ENCODE measurements around the gene DTWD2. TPM values are rescaled to one million over a fixed set of nuclear protein-coding genes. Genes with fewer than 3 reads are reported as not detected.
"Not testable (repeated sequence)": the region's sequence is repeated elsewhere in the genome, so short reads cannot be mapped to it uniquely, and the experiment has no call there.

DTWD2 gene
- total RNA-seq, 3 donors from 2014 or later: 3.5 to 4.3 (median 3.7) TPM

- H3K36me3 Mint-ChIP-seq (ENCODE audit: insufficient read depth); H3K4me1 Mint-ChIP-seq (ENCODE audit: low read depth); H3K9me3 Mint-ChIP-seq; H3K27me3 Mint-ChIP-seq (ENCODE audit: low read depth); DNase-seq; ATAC-seq; H3K4me3 Mint-ChIP-seq: not testable (repeated sequence)
Measured at GRCh38 chr5:118950354-118950753, 38.0 kb downstream of the DTWD2 start.

- Mint-ChIP-seq H3K36me3 (ENCODE audit: insufficient read depth) (peaks cover 7% of the 10 kb centered on the region), H3K27me3 (ENCODE audit: low read depth) (no peaks in the 10 kb centered on the region)
- no peak for DNase-seq
Measured at GRCh38 chr5:118946138-118946800, 42.1 kb downstream of the DTWD2 start.

GRCh38 chr5:118937393-118938061 lies 50.8 kb downstream of the DTWD2 start:
- ATAC-seq (no peak), DNase-seq (no peak)
- H3K9me3 Mint-ChIP-seq: no peaks in the 10 kb centered on the region
- no peak overlapping the region for H3K4me3 Mint-ChIP-seq
- peaks cover 1% of the 10 kb centered on the region for H3K36me3 Mint-ChIP-seq (ENCODE audit: insufficient read depth)
- H3K27me3 Mint-ChIP-seq (ENCODE audit: low read depth): no peaks in the 10 kb centered on the region
- no peaks in the 10 kb centered on the region for H3K4me1 Mint-ChIP-seq (ENCODE audit: low read depth)

More at GRCh38 chr5:118946138-118946800, 42.1 kb downstream of the DTWD2 start:
- ATAC-seq: no peak
- Mint-ChIP-seq H3K4me1 (ENCODE audit: low read depth) (no peaks in the 10 kb centered on the region), H3K9me3 (no peaks in the 10 kb centered on the region), H3K4me3 (no peak overlapping the region)

GRCh38 chr5:118933703-118934102 lies 54.6 kb downstream of the DTWD2 start:
- Mint-ChIP-seq H3K9me3 (no peaks in the 10 kb centered on the region), H3K4me3 (no peak overlapping the region), H3K27me3 (ENCODE audit: low read depth) (no peaks in the 10 kb centered on the region), H3K4me1 (ENCODE audit: low read depth) (no peaks in the 10 kb centered on the region), H3K36me3 (ENCODE audit: insufficient read depth) (peaks cover 5% of the 10 kb centered on the region)
- no peak for DNase-seq
- ATAC-seq: no peak

GRCh38 chr5:118931564-118931963 lies 56.8 kb downstream of the DTWD2 start:
- H3K4me3 Mint-ChIP-seq: no peak overlapping the region
- DNase-seq (no peak), ATAC-seq (no peak)
- H3K36me3 Mint-ChIP-seq (ENCODE audit: insufficient read depth): peaks cover 5% of the 10 kb centered on the region
- H3K27me3 Mint-ChIP-seq (ENCODE audit: low read depth): no peaks in the 10 kb centered on the region
- no peaks in the 10 kb centered on the region for H3K9me3 Mint-ChIP-seq
- H3K4me1 Mint-ChIP-seq (ENCODE audit: low read depth): no peaks in the 10 kb centered on the region

GRCh38 chr5:118924006-118924389 lies 64.3 kb downstream of the DTWD2 start:
- ATAC-seq (no peak), DNase-seq (no peak)
- Mint-ChIP-seq H3K9me3 (no peaks in the 10 kb centered on the region), H3K27me3 (ENCODE audit: low read depth) (no peaks in the 10 kb centered on the region), H3K4me3 (no peak overlapping the region), H3K36me3 (ENCODE audit: insufficient read depth) (peaks cover 10% of the 10 kb centered on the region), H3K4me1 (ENCODE audit: low read depth) (no peaks in the 10 kb centered on the region)

GRCh38 chr5:118923295-118924005 lies 64.9 kb downstream of the DTWD2 start:
- no peaks in the 10 kb centered on the region for H3K27me3 Mint-ChIP-seq (ENCODE audit: low read depth)
- no peak for DNase-seq
- H3K9me3 Mint-ChIP-seq: no peaks in the 10 kb centered on the region
- no peaks in the 10 kb centered on the region for H3K4me1 Mint-ChIP-seq (ENCODE audit: low read depth)
- H3K4me3 Mint-ChIP-seq: no peak overlapping the region
- no peak for ATAC-seq
- peaks cover 14% of the 10 kb centered on the region for H3K36me3 Mint-ChIP-seq (ENCODE audit: insufficient read depth)

GRCh38 chr5:118921866-118922265 lies 66.5 kb downstream of the DTWD2 start:
- ATAC-seq (no peak), DNase-seq (no peak)
- Mint-ChIP-seq H3K27me3 (ENCODE audit: low read depth) (no peaks in the 10 kb centered on the region), H3K4me1 (ENCODE audit: low read depth) (no peaks in the 10 kb centered on the region), H3K4me3 (no peak overlapping the region), H3K36me3 (ENCODE audit: insufficient read depth) (peaks cover 14% of the 10 kb centered on the region), H3K9me3 (no peaks in the 10 kb centered on the region)

- ATAC-seq: no peak
- peaks cover 12% of the 10 kb centered on the region for H3K36me3 Mint-ChIP-seq (ENCODE audit: insufficient read depth)
- no peak for DNase-seq
- H3K4me1 Mint-ChIP-seq (ENCODE audit: low read depth): no peaks in the 10 kb centered on the region
- H3K4me3 Mint-ChIP-seq: no peak overlapping the region
- H3K27me3 Mint-ChIP-seq (ENCODE audit: low read depth): no peaks in the 10 kb centered on the region
- H3K9me3 Mint-ChIP-seq: no peaks in the 10 kb centered on the region
Measured at GRCh38 chr5:118919016-118919415, 69.3 kb downstream of the DTWD2 start.

- H3K36me3 Mint-ChIP-seq (ENCODE audit: insufficient read depth): peaks cover 10% of the 10 kb centered on the region
- H3K4me1 Mint-ChIP-seq (ENCODE audit: low read depth): no peaks in the 10 kb centered on the region
- ATAC-seq: no peak
- no peak for DNase-seq
- no peak overlapping the region for H3K4me3 Mint-ChIP-seq
- H3K27me3 Mint-ChIP-seq (ENCODE audit: low read depth): no peaks in the 10 kb centered on the region
- no peaks in the 10 kb centered on the region for H3K9me3 Mint-ChIP-seq
Measured at GRCh38 chr5:118918232-118918631, 70.1 kb downstream of the DTWD2 start.

- not testable (repeated sequence) for H3K4me1 Mint-ChIP-seq (ENCODE audit: low read depth); DNase-seq; H3K27me3 Mint-ChIP-seq (ENCODE audit: low read depth); H3K4me3 Mint-ChIP-seq; ATAC-seq; H3K9me3 Mint-ChIP-seq
- H3K36me3 Mint-ChIP-seq (ENCODE audit: insufficient read depth): peaks cover 19% of the 10 kb centered on the region
Measured at GRCh38 chr5:118907536-118907935, 80.8 kb downstream of the DTWD2 start.

GRCh38 chr5:118906947-118907346 lies 81.4 kb downstream of the DTWD2 start:
- Mint-ChIP-seq H3K9me3 (no peaks in the 10 kb centered on the region), H3K4me1 (ENCODE audit: low read depth) (no peaks in the 10 kb centered on the region), H3K36me3 (ENCODE audit: insufficient read depth) (peaks cover 16% of the 10 kb centered on the region), H3K27me3 (ENCODE audit: low read depth) (no peaks in the 10 kb centered on the region), H3K4me3 (no peak overlapping the region)
- no peak for ATAC-seq
- DNase-seq: no peak

- no peaks in the 10 kb centered on the region for H3K4me1 Mint-ChIP-seq (ENCODE audit: low read depth)
- ATAC-seq (no peak), DNase-seq (no peak)
- H3K36me3 Mint-ChIP-seq (ENCODE audit: insufficient read depth): peaks cover 8% of the 10 kb centered on the region
- no peaks in the 10 kb centered on the region for H3K9me3 Mint-ChIP-seq
- no peaks in the 10 kb centered on the region for H3K27me3 Mint-ChIP-seq (ENCODE audit: low read depth)
- no peak overlapping the region for H3K4me3 Mint-ChIP-seq
Measured at GRCh38 chr5:118905196-118905595, 83.2 kb downstream of the DTWD2 start.

GRCh38 chr5:118902656-118903438 lies 85.5 kb downstream of the DTWD2 start:
- DNase-seq (no peak), ATAC-seq (no peak)
- H3K36me3 Mint-ChIP-seq (ENCODE audit: insufficient read depth): peaks cover 2% of the 10 kb centered on the region
- no peaks in the 10 kb centered on the region for H3K9me3 Mint-ChIP-seq
- no peaks in the 10 kb centered on the region for H3K27me3 Mint-ChIP-seq (ENCODE audit: low read depth)
- no peaks in the 10 kb centered on the region for H3K4me1 Mint-ChIP-seq (ENCODE audit: low read depth)
- H3K4me3 Mint-ChIP-seq: no peak overlapping the region
